Measurements from ENCODE around the gene WNT1.

WNT1 gene

GRCh38 chr12:48961331-48961730 is 16.8 kb upstream of the WNT1 start:
- no peak for DNase-seq (ENCODE audit: low spot score)

DNA sequence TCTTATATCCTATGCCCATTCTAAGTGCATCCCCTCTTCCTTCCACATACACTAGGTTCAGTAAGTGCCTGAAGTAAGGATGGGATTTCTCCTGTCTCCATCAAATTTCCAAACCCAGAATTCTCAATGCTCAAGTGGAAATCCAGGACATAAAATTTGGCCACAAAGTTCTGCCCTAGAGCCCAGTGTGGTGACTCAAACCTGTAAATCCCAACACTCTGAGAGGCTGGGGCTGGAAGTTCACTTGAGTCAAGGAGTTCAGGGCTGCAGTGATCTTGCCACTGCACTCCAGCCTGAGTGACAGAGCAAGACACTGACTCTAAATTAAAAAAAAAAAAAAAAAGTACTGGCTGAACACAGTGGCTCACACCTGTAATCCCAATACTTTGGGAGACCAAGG is 16.3 kb upstream of the WNT1 start:
- no peak for DNase-seq (ENCODE audit: low spot score)

GRCh38 chr12:48965298-48965838 is 12.8 kb upstream of the WNT1 start:
- DNase-seq (ENCODE audit: low spot score) = no peak

GRCh38 chr12:48966177-48966895 is 11.8 kb upstream of the WNT1 start:
- DNase-seq (ENCODE audit: low spot score) = no peak

- no peak for DNase-seq (ENCODE audit: low spot score)
Measured at GRCh38 chr12:48967991-48968390, 10.1 kb upstream of the WNT1 start.

DNA sequence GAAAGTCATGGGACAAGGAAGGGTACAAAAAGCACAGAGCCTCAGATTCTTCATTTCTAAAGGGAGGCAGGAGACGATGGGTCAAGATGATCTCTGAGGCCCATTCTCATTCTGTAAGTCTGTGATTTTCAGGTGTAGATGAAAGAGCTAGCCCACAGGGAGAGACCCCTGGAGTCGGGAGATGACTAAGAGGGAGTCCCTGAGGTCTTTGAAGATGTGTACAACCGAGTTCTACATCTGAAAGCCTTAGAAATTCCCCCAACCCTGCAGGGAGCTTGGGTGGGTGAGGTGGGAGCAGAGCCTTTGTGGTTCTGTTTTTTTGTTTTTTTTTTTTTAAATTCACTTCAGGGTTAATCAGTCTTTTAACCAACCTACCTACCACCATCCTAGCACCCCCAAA is 9.7 kb upstream of the WNT1 start:
- DNase-seq (ENCODE audit: low spot score) = no peak

- no peak for DNase-seq (ENCODE audit: low spot score)
Measured at GRCh38 chr12:48969160-48969771, 8.9 kb upstream of the WNT1 start.

DNA sequence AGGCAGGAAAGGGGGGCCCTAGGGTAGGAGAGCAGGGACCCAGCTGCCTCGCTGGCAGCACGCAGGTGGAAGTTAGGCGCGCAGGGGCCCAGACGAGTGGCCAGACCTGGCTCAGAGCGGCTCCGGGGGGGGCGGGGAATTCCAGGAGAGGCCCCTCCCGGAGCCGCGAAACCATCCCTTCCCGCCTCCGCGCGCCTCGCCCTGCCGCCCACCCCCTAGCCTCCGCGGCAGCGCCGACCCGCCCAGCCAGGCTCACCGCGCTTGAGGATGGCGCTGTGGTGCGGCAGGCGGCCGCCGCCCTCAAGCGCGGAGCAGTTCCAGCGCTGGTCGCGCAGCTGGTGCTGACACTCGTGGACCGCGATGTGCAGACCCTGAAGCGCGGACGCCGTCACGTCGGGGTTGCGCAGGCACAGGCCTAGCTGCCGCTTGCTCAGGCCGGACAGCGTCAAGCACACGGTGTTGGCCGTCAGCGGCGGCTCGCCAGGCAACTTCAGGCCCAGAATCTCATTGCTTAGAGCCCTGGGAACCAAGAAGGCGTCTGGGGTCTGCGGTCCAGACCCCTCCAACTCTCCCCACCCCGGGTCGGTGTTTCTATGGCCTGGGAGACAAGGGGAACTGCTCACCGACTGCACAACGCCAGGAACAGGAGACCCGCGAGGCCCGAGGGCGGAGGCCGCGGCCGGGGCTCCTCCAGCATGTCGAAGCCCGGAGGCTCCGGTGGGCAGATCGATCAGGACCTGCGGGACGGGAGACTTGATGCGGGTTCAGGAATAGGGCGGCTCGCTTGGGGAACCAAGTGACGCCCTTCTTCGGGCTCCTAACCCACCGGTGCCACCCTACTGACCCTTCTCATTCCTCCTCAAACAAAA is 8.1 kb upstream of the WNT1 start:
- DNase-seq (ENCODE audit: low spot score) = no peak

- DNase-seq (ENCODE audit: low spot score) = no peak
Measured at GRCh38 chr12:48970702-48971334, 7.3 kb upstream of the WNT1 start.

DNA sequence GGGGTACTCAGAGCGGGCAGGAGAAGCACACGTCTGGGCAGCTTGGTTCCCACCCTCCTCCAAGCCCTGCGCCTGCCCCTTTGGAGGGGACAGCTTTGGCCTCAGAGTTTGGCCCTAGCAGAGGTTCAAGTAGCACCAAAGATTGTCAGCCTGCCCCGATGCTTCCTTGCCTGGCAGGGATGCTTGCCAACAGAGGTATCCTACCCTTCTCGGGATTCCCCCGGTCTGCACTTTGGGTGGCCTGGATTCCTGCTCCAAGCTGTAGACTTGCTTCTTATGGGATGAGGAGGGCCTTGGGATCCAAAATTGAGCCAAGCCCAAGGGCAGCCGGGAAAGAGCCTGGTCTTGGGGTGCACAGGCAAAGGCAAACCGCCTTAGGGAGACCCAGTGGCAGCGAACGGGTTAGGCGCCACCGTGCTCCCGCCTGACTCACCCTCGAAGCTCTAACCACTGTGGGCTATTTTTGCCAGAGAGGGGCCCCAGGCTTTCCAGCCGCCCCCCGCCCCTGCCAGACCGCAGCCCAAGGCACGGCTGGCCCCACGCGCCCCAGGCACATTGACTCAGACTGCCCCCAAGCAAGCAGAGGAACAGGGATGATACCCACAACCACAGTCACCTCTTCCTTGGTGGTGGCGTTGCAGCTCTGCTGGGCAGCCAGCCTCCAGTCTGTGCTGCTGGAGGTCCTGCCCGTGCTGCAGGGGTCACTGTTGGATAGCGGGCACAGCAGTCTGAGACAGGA is 5.7 kb upstream of the WNT1 start:
- DNase-seq (ENCODE audit: low spot score) = no peak

DNA sequence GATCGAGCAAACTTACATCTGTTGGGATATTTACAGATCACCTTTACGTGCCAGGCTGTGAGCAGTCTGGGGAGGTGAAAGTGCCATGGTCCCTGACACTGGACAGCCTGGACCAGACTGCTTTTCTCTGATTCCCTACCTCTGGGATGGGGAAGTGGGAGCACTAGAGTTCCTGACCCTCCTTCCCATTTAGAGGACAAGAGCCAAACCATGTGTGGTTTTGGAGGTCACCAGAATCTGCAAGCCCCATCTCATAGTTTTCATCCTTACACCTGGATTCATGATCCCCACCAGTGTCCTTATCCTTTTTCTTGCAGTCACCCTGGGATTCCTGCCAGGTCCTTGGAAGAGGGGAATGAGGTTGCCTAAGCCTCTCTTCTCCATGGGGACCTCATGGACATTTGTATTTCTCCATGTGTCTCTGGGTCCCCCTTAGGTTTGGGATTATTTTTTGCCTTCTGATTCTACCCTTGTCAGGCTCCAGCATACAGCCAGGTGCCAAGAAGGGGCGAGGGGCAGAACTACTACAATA is 5.1 kb upstream of the WNT1 start:
- no peak for DNase-seq (ENCODE audit: low spot score)

GRCh38 chr12:48973531-48973930 is 4.6 kb upstream of the WNT1 start:
- no peak for DNase-seq (ENCODE audit: low spot score)

DNA sequence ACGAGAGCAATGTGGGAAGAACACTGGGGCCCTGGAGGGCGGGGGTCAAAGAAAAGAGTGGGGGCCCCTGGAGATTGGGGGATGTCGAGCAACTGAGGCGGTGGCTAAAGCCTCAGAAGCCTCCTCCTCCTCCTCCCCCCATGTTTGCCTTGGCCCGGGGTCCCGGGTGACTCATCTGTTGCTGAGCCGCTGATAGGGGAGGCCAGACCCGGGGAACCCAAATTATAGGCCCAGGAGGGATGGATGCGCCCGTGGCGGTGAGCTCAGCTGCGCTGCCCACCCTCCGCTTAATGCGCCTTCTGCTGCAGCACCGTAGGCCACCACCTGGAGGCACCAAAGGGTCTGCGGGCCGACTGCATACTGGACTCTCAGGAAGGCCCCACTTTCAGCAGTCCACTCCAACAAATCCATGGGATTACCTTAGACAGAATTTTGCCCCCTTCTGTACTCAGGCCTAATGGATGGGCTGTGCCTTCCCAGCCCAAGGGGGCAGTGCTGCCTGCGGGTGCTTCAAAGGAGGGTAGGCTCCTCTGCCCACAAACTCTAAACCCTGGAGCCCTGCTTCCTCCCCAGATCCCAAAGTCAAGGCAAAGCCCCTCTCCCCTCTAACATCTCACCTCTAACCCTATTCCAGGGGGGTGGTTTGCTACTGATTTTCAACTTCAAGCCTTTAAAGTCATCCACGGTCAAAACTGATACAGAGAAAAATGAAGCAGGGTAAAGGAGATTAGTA is 4.0 kb upstream of the WNT1 start:
- no peak for DNase-seq (ENCODE audit: low spot score)

GRCh38 chr12:48977290-48978281 is 536 bp upstream of the WNT1 start:
- DNase-seq (ENCODE audit: low spot score) = peak; percentile 67

- DNase-seq (ENCODE audit: low spot score) = no peak
Measured at GRCh38 chr12:48978741-48979601, 849 bp downstream of the WNT1 start.

DNA sequence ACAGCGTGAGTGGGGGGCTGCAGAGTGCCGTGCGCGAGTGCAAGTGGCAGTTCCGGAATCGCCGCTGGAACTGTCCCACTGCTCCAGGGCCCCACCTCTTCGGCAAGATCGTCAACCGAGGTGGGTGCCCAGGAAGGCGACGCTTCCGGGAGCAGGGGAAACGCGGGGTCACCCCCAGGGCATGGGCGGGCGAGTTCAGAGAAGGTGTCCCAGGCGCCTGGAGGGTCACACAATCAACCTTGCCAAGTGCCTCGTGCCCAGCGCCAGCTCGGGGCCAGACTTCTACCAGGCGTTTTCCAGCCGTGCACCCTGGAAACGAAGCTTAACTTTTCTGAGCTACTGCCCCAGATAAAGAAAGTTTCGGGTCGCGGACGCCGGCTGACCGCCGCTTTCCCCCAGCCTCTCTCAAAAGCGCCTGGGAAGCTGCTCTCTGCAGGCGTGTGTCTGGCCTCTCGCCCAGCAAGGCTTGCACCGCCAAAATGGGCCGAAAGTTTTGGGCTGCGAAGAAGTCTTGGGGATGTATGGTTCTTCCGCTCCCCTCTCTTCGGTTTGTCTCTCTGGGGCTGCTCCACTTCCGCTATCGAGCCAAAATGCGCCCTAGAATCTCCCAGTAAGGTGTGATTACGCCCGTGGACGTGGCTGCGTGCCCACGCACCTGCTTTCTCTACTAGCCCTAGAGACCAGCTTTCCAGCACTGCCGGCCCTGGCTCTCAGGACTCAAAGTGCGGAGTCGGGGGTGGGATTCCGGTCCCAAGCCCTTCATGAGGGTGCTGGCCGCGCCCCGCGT is 1.7 kb downstream of the WNT1 start:
- DNase-seq (ENCODE audit: low spot score) = no peak

- DNase-seq (ENCODE audit: low spot score) = no peak
Measured at GRCh38 chr12:48980389-48980952, 2.3 kb downstream of the WNT1 start.
